H1 (cell line): ENCODE measurements around the gene CARD11. TPM values are rescaled to one million over a fixed set of nuclear protein-coding genes. Genes with fewer than 3 reads are reported as not detected.

Source experiments
- CTCF ChIA-PET: fragments of 300-600 bp; sonication (Branson Sonifier 250); formaldehyde crosslinking; loops from one replicate; lab custom pipeline; 2021; ENCODE audit not compliant: partially characterized antibody; lab: Charles Lee
- POLR2A ChIA-PET: fragments of 300-600 bp; sonication (Branson Sonifier 250); formaldehyde crosslinking; loops from one replicate; lab custom pipeline; 2021; ENCODE audit warnings: inconsistent platforms; ENCODE audit not compliant: partially characterized antibody; lab: Charles Lee
- DNase-seq, 2 experiments: peaks; one replicate each; pipeline versions ENCODE4 v3.0.0 to v3.0.0-alpha.2; 2010 to 2022; ENCODE audit warnings: low spot score in 2 of 2, low read depth in 1 of 2, mixed read lengths in 1 of 2
- FAIRE-seq: peaks from 2 replicates; lab custom pipeline; 2011; peaks lifted over from hg19 to GRCh38; lab: Jason Lieb, UNC
- H2AFZ ChIP-seq: 2 replicates; pipeline ENCODE4 v1.8.1; 2012; ENCODE audit warnings: low read length, inconsistent platforms
- H2AK5ac ChIP-seq: 2 replicates; pipeline ENCODE4 v1.6.1; 2013; ENCODE audit warnings: low read depth, low read length
- H2BK120ac ChIP-seq: replicated peaks from 2 replicates; pipeline ENCODE3; 2013; ENCODE audit warnings: low read depth, low read length, inconsistent platforms
- H2BK12ac ChIP-seq: 2 replicates; pipeline ENCODE4 v1.6.1; 2013; ENCODE audit warnings: low read depth, low read length
- H2BK15ac ChIP-seq: 2 replicates; pipeline ENCODE4 v1.6.1; 2013; ENCODE audit warnings: low read length
- H2BK20ac ChIP-seq: 2 replicates; pipeline ENCODE4 v1.6.1; 2013; ENCODE audit warnings: low read length
- H2BK5ac ChIP-seq: 2 replicates; pipeline ENCODE4 v1.6.1; 2013; ENCODE audit warnings: low read depth, low read length
- H3K14ac ChIP-seq: 2 replicates; pipeline ENCODE4 v1.6.1; 2013; ENCODE audit warnings: inconsistent platforms; ENCODE audit not compliant: insufficient read length
- H3K18ac ChIP-seq: 2 replicates; pipeline ENCODE4 v1.6.1; 2013; ENCODE audit warnings: low read length; ENCODE audit errors: extremely low read depth
- H3K23ac ChIP-seq: 2 replicates; pipeline ENCODE4 v1.6.1; 2013; ENCODE audit warnings: inconsistent platforms; ENCODE audit not compliant: insufficient read length
- H3K23me2 ChIP-seq: 2 replicates; pipeline ENCODE4 v1.6.1; 2013; ENCODE audit warnings: low read depth, low read length
- H3K27ac ChIP-seq: 2 replicates; pipeline ENCODE4 v1.6.1; 2011; ENCODE audit warnings: low read depth, low read length, inconsistent platforms
- H3K27me3 ChIP-seq, 4 experiments: replicated peaks in 1 of 4; 1 replicate in 1 of 4; 2 replicates in 3 of 4; pipeline versions ENCODE4 v1.6.1 to v1.8.1; 2011 to 2013; ENCODE audit warnings: low read length in 3 of 4, mild to moderate bottlenecking in 3 of 4, inconsistent platforms in 2 of 4, mixed read lengths in 2 of 4, moderate library complexity in 1 of 4; ENCODE audit not compliant: control insufficient read depth in 3 of 4, insufficient read depth in 3 of 4; ENCODE audit errors: extremely low read depth in 1 of 4
- H3K36me3 ChIP-seq, 4 experiments: 2 replicates each; pipeline versions ENCODE4 v1.6.1 to v1.8.1; 2011 to 2013; ENCODE audit warnings: mild to moderate bottlenecking in 4 of 4, low read length in 3 of 4, moderate library complexity in 2 of 4, control low read depth in 1 of 4, inconsistent platforms in 1 of 4; ENCODE audit not compliant: insufficient read depth in 4 of 4, control insufficient read depth in 2 of 4
- H3K4ac ChIP-seq: replicated peaks from 2 replicates; pipeline ENCODE3; 2013; ENCODE audit warnings: low read length, low read depth, mixed read lengths, inconsistent platforms; ENCODE audit not compliant: insufficient read length
- H3K4me1 ChIP-seq, 4 experiments: replicated peaks in 1 of 4; 1 replicate in 1 of 4; 2 replicates in 3 of 4; pipeline versions ENCODE4 v1.6.1 to v1.8.1; 2011 to 2013; ENCODE audit warnings: low read length in 3 of 4, inconsistent platforms in 2 of 4, mixed read lengths in 1 of 4; ENCODE audit not compliant: insufficient read depth in 4 of 4, control insufficient read depth in 3 of 4
- H3K4me2 ChIP-seq, 2 experiments: 2 replicates each; pipeline versions ENCODE4 v1.6.1 to v1.8.1; 2011 to 2013; ENCODE audit warnings: low read depth in 2 of 2, low read length in 2 of 2, control low read depth in 1 of 2, inconsistent platforms in 1 of 2, mild to moderate bottlenecking in 1 of 2; ENCODE audit not compliant: insufficient read depth in 1 of 2
- H3K4me3 ChIP-seq, 4 experiments: fragments of 200-600, 300-600 bp in 1 of 4; sonication (generic), shearing (Covaris generic), sonication (Bioruptor Twin) in 1 of 4; 2 replicates each; pipeline versions ENCODE4 v1.5.1 to v1.8.1; 2011 to 2016; ENCODE audit warnings: low read length in 4 of 4, low read depth in 3 of 4, control low read depth in 2 of 4, inconsistent platforms in 2 of 4, mild to moderate bottlenecking in 2 of 4, mixed read lengths in 1 of 4, moderate library complexity in 1 of 4; ENCODE audit not compliant: insufficient read depth in 2 of 4; ENCODE audit errors: extremely low read depth in 1 of 4
- H3K56ac ChIP-seq: replicated peaks from 2 replicates; pipeline ENCODE3; 2013; ENCODE audit warnings: low read depth, mild to moderate bottlenecking, mixed read lengths, low read length, inconsistent platforms; ENCODE audit not compliant: insufficient read length
- H3K79me1 ChIP-seq: 2 replicates; pipeline ENCODE4 v1.6.1; 2013; ENCODE audit warnings: low read depth, low read length, control low read depth
- H3K79me2 ChIP-seq, 2 experiments: 2 replicates each; pipeline versions ENCODE4 v1.6.1 to v1.8.1; 2012 to 2013; ENCODE audit warnings: low read length in 2 of 2, mild to moderate bottlenecking in 2 of 2, inconsistent platforms in 1 of 2; ENCODE audit not compliant: insufficient read depth in 2 of 2, control insufficient read depth in 1 of 2
- H3K9ac ChIP-seq, 4 experiments: replicated peaks in 1 of 4; 1 replicate in 1 of 4; 2 replicates in 3 of 4; pipeline versions ENCODE4 v1.6.1 to v1.8.1; 2011 to 2013; ENCODE audit warnings: low read depth in 3 of 4, low read length in 3 of 4, control low read depth in 2 of 4, mild to moderate bottlenecking in 2 of 4, moderate library complexity in 2 of 4, inconsistent platforms in 1 of 4; ENCODE audit errors: extremely low read depth in 1 of 4
- H3K9me3 ChIP-seq, 2 experiments: 2 replicates each; pipeline versions ENCODE4 v1.6.1 to v1.8.1; 2012 to 2013; ENCODE audit warnings: mild to moderate bottlenecking in 2 of 2, moderate library complexity in 2 of 2, control low read depth in 1 of 2, inconsistent platforms in 1 of 2, low read depth in 1 of 2, low read length in 1 of 2, mixed read lengths in 1 of 2; ENCODE audit not compliant: insufficient read depth in 2 of 2
- H4K20me1 ChIP-seq, 2 experiments: replicated peaks in 1 of 2; 2 replicates each; pipeline versions ENCODE3 to v1.8.1; 2011 to 2013; ENCODE audit warnings: inconsistent platforms in 2 of 2, low read length in 2 of 2, mild to moderate bottlenecking in 1 of 2; ENCODE audit not compliant: insufficient read depth in 2 of 2, control insufficient read depth in 1 of 2
- H4K5ac ChIP-seq: 2 replicates; pipeline ENCODE4 v1.6.1; 2013; ENCODE audit warnings: low read length, low read depth, mixed read lengths, inconsistent platforms; ENCODE audit not compliant: insufficient read length
- H4K8ac ChIP-seq: 2 replicates; pipeline ENCODE4 v1.8.0; 2013; ENCODE audit warnings: mild to moderate bottlenecking, moderate library complexity, low read length, inconsistent platforms; ENCODE audit not compliant: insufficient read depth; ENCODE audit errors: extremely low read depth
- H4K91ac ChIP-seq: replicated peaks from 2 replicates; pipeline ENCODE3; 2013; ENCODE audit warnings: low read length, mixed read lengths, inconsistent platforms; ENCODE audit not compliant: insufficient read length
- CBX8 ChIP-seq: fragments of 300-800, 300-1000 bp; sonication (generic); IDR thresholded peaks from 2 replicates; pipeline ENCODE4 v1.7.1; 2016; ENCODE audit warnings: low read depth, low read length, borderline replicate concordance
- HDAC6 ChIP-seq: IDR thresholded peaks from one replicate; pipeline ENCODE4 v1.7.1; 2012; ENCODE audit warnings: low read depth, mild to moderate bottlenecking, inconsistent platforms, low read length, moderate library complexity
- SP1 ChIP-seq: IDR thresholded peaks from 2 replicates; pipeline ENCODE4 v1.6.1; 2011; ENCODE audit warnings: low read depth, low read length
- WGBS, 2 experiments: shearing (Covaris generic) in 1 of 2; methylation state at CpG; one replicate each; pipeline versions ENCODE4 v1.1.6 to v1.1.7; 2013 to 2015; ENCODE audit warnings: low lambda C conversion rate in 2 of 2, mixed read lengths in 2 of 2, inconsistent platforms in 1 of 2, low coverage in 1 of 2, missing lambda C conversion rate in 1 of 2; ENCODE audit not compliant: insufficient replicate concordance in 2 of 2, insufficient coverage in 1 of 2, insufficient read length in 1 of 2; ENCODE audit errors: extremely low coverage in 1 of 2, missing lambda C conversion rate in 1 of 2; 5-methylcytosine and 5-hydroxymethylcytosine counted together
- polyA plus RNA-seq, 7 experiments: library from polyadenylated mRNA; depleted of rRNA in 3 of 7; stranded (reverse) in 5 of 7; unstranded in 2 of 7; fragments of >200 nt in 5 of 7; fragments of 200-250 nt in 2 of 7; gene quantifications; 1 replicate in 5 of 7; 2 replicates in 1 of 7; 4 replicates in 1 of 7; pipeline versions ENCODE4 v1.2.1 to v1.2.3, GENCODE V29; 2011 to 2013; ENCODE audit warnings: missing spikeins in 2 of 7, mixed read lengths in 2 of 7
- total RNA-seq: library from RNA; stranded (reverse); fragmentation: NEBNext Ultra II Directional; extraction: Animal tissue kit (Norgen Biotek cat#: 25700); gene quantifications from 2 replicates; pipeline ENCODE4 v1.2.1, GENCODE V29; 2021

Gene CARD11
- total and polyA plus RNA-seq, 2 of the 8 experiments (the other 6 are each of a cell fraction or from before 2014, with no cell fraction given), result 12.6 to 29.8 TPM

DNA sequence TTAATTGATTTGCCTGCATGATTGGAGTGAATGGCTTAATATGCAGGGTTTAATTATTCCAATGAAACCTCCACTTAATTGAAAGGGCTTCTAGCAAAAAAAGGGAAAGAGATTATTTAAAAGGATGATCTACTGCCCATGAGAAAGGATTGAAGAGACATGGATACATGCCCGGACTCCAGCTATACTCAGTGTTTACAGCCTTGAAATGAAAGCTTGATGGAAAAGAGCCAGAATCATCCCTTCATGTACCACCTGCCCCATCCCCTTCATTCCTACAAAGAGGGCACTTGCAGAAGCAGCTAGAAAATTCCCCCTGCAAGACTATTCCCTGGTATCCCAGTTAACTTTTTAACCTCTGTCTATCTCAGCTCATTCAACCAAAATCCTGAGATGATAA lies 78.4 kb downstream of the CARD11 start:
- TF ChIP-seq SP1 (no peak), CBX8 (no peak), HDAC6 (no peak)
- H3K36me3 ChIP-seq, result no peaks in the 10 kb centered on the region
- H3K14ac ChIP-seq, result no peak overlapping the region
- 75% methylated on average over 1 of the region's 1 CpG; no CpG with 5 or more reads in 1 of the 2 experiments for WGBS, 2 experiments
- no peak overlapping the region for H2BK20ac ChIP-seq
- no peak overlapping the region for H4K5ac ChIP-seq
- no peak overlapping the region for H3K4ac ChIP-seq
- H3K9ac ChIP-seq, result no peak overlapping the region
- H2BK12ac ChIP-seq, result no peak overlapping the region
- no peak for DNase-seq
- H3K56ac ChIP-seq, result no peak overlapping the region
- ChIA-PET POLR2A (interaction anchor here (0.6 kb wide), 1 partner anchor 850 kb away, joined by 3 read pairs; no protein-coding TSS in a partner anchor), CTCF (interaction anchor here (0.6 to 3.3 kb wide), 6 partner anchors 9 to 708 kb away, joined by 3 to 15 read pairs (median 3); no protein-coding TSS in a partner anchor)
- H4K91ac ChIP-seq, result no peak overlapping the region
- H3K27me3 ChIP-seq, result no peaks in the 10 kb centered on the region
- no peak for FAIRE-seq
- H3K79me2 ChIP-seq, result no peaks in the 10 kb centered on the region; a peak in 1 of 4 replicates
- peaks cover 15% of the 10 kb centered on the region for H3K23me2 ChIP-seq
- no peak overlapping the region for H2BK15ac ChIP-seq
- H2AFZ ChIP-seq, result no peak overlapping the region
- no peak overlapping the region for H4K8ac ChIP-seq
- H3K4me1 ChIP-seq, result no peaks in the 10 kb centered on the region
- no peak overlapping the region for H3K27ac ChIP-seq
- no peak overlapping the region for H3K23ac ChIP-seq
- H2BK120ac ChIP-seq, result no peak overlapping the region
- H2BK5ac ChIP-seq, result no peak overlapping the region
- peaks cover 0 to 5% of the 10 kb centered on the region in 2 experiments for H4K20me1 ChIP-seq
- H2AK5ac ChIP-seq, result no peak overlapping the region
- H3K4me3 ChIP-seq, result no peak overlapping the region
- peaks cover 6 to 13% of the 10 kb centered on the region in 2 experiments for H3K9me3 ChIP-seq
- no peak overlapping the region for H3K18ac ChIP-seq
- H3K4me2 ChIP-seq, result no peak overlapping the region
- H3K79me1 ChIP-seq, result no peaks in the 10 kb centered on the region; the same call in 1 of the 2 replicates
